ENCODE results near the gene NUP42.

GRCh38 chr7:23168111-23168885, 13.6 kb upstream of the NUP42 start:
- no peak for TF ChIP-seq POLR2A (IDR thresholded peaks at IDR 0.05; ENCODE audit: low read depth, low read length)
- TF ChIP-seq TAF1 (IDR thresholded peaks at IDR 0.05; ENCODE audit: borderline replicate concordance, low read depth, low read length): no peak
